Esophagus mucosa (tissue), 1 donor: ENCODE data around the gene ATP6V1E1. TPM values are rescaled to one million over a fixed set of nuclear protein-coding genes. Genes with fewer than 3 reads are reported as not detected.

Source experiments
- total RNA-seq: library from RNA; stranded (reverse); gene quantifications from one replicate; pipeline ENCODE4 v1.2.4, GENCODE V29; 2023
- donor health status: DM: yes; HTN: yes; CAD: no.

The ATP6V1E1 gene
- total RNA-seq, 1 donor from 2014 or later: 87.6 TPM

Other genes with a start within 250 kb of the ATP6V1E1 start
- 0.08 TPM for gene SLC25A18, start 65.3 kb downstream of the ATP6V1E1 start, total RNA-seq
- 34.0 TPM for gene BCL2L13, start 10.0 kb upstream of the ATP6V1E1 start, total RNA-seq
- 12.3 TPM for gene BID, start 145.7 kb upstream of the ATP6V1E1 start, total RNA-seq